ENCODE data around the gene ZFYVE19.

ZFYVE19 gene

GRCh38 chr15:40812721-40813425 is 6.0 kb downstream of the ZFYVE19 start:
- Histone ChIP-seq H3K27me3 (ENCODE audit: insufficient read depth, low read length) (no peaks in the 10 kb centered on the region), H3K4me1 (ENCODE audit: insufficient read depth, low read length) (no peaks in the 10 kb centered on the region), H3K36me3 (ENCODE audit: insufficient read depth, low read length) (no peaks in the 10 kb centered on the region), H3K9me3 (ENCODE audit: low read length) (no peaks in the 10 kb centered on the region), H2AFZ (ENCODE audit: low read depth, low read length) (no peak overlapping the region), H3K4me3 (ENCODE audit: low read length) (no peak overlapping the region)

- no peaks in the 10 kb centered on the region for H3K36me3 ChIP-seq (ENCODE audit: insufficient read depth, low read length)
- no peaks in the 10 kb centered on the region for H3K9me3 ChIP-seq (ENCODE audit: low read length)
- no peak overlapping the region for H2AFZ ChIP-seq (ENCODE audit: low read depth, low read length)
- H3K27me3 ChIP-seq (ENCODE audit: insufficient read depth, low read length): no peaks in the 10 kb centered on the region
- no peaks in the 10 kb centered on the region for H3K4me1 ChIP-seq (ENCODE audit: insufficient read depth, low read length)
- no peak overlapping the region for H3K4me3 ChIP-seq (ENCODE audit: low read length)
Observed at GRCh38 chr15:40815042-40815698, 8.3 kb downstream of the ZFYVE19 start.

- Histone ChIP-seq H2AFZ (ENCODE audit: low read depth, low read length) (no peak overlapping the region), H3K27me3 (ENCODE audit: insufficient read depth, low read length) (no peaks in the 10 kb centered on the region), H3K9me3 (ENCODE audit: low read length) (no peaks in the 10 kb centered on the region), H3K36me3 (ENCODE audit: insufficient read depth, low read length) (no peaks in the 10 kb centered on the region), H3K4me3 (ENCODE audit: low read length) (no peak overlapping the region), H3K4me1 (ENCODE audit: insufficient read depth, low read length) (no peaks in the 10 kb centered on the region)
Observed at GRCh38 chr15:40819048-40819447, 12.2 kb downstream of the ZFYVE19 start.

GRCh38 chr15:40821195-40821594 is 14.3 kb downstream of the ZFYVE19 start:
- H3K36me3 ChIP-seq (ENCODE audit: insufficient read depth, low read length): no peaks in the 10 kb centered on the region
- no peaks in the 10 kb centered on the region for H3K9me3 ChIP-seq (ENCODE audit: low read length)
- H2AFZ ChIP-seq (ENCODE audit: low read depth, low read length): no peak overlapping the region
- no peaks in the 10 kb centered on the region for H3K4me1 ChIP-seq (ENCODE audit: insufficient read depth, low read length)
- H3K27me3 ChIP-seq (ENCODE audit: insufficient read depth, low read length): no peaks in the 10 kb centered on the region
- H3K4me3 ChIP-seq (ENCODE audit: low read length): no peak overlapping the region

- Histone ChIP-seq H2AFZ (ENCODE audit: low read depth, low read length) (no peak overlapping the region), H3K9me3 (ENCODE audit: low read length) (no peaks in the 10 kb centered on the region), H3K36me3 (ENCODE audit: insufficient read depth, low read length) (no peaks in the 10 kb centered on the region), H3K4me3 (ENCODE audit: low read length) (no peak overlapping the region), H3K27me3 (ENCODE audit: insufficient read depth, low read length) (no peaks in the 10 kb centered on the region), H3K4me1 (ENCODE audit: insufficient read depth, low read length) (no peaks in the 10 kb centered on the region)
Observed at GRCh38 chr15:40823572-40824343, 16.9 kb downstream of the ZFYVE19 start.

GRCh38 chr15:40825661-40826422 is 19.0 kb downstream of the ZFYVE19 start:
- no peaks in the 10 kb centered on the region for H3K9me3 ChIP-seq (ENCODE audit: low read length)
- H2AFZ ChIP-seq (ENCODE audit: low read depth, low read length): no peak overlapping the region
- no peaks in the 10 kb centered on the region for H3K36me3 ChIP-seq (ENCODE audit: insufficient read depth, low read length)
- H3K27me3 ChIP-seq (ENCODE audit: insufficient read depth, low read length): no peaks in the 10 kb centered on the region
- H3K4me3 ChIP-seq (ENCODE audit: low read length): no peak overlapping the region
- no peaks in the 10 kb centered on the region for H3K4me1 ChIP-seq (ENCODE audit: insufficient read depth, low read length)

GRCh38 chr15:40826423-40827075 is 19.7 kb downstream of the ZFYVE19 start:
- Histone ChIP-seq H3K4me3 (ENCODE audit: low read length) (no peak overlapping the region), H3K9me3 (ENCODE audit: low read length) (no peaks in the 10 kb centered on the region), H3K36me3 (ENCODE audit: insufficient read depth, low read length) (no peaks in the 10 kb centered on the region), H2AFZ (ENCODE audit: low read depth, low read length) (no peak overlapping the region), H3K27me3 (ENCODE audit: insufficient read depth, low read length) (no peaks in the 10 kb centered on the region), H3K4me1 (ENCODE audit: insufficient read depth, low read length) (no peaks in the 10 kb centered on the region)

GRCh38 chr15:40828447-40829036 is 21.7 kb downstream of the ZFYVE19 start, which contains the start of gene PPP1R14D:
TSS of gene PPP1R14D (minus strand) at chr15:40828708. CDS start at chr15:40828641, 67 bp downstream.
- Histone ChIP-seq H3K4me1 (ENCODE audit: insufficient read depth, low read length) (no peaks in the 10 kb centered on the region), H2AFZ (ENCODE audit: low read depth, low read length) (no peak within 1 kb of the TSS), H3K4me3 (ENCODE audit: low read length) (no peak within 1 kb of the TSS), H3K27me3 (ENCODE audit: insufficient read depth, low read length) (no peaks in the 10 kb centered on the region), H3K9me3 (ENCODE audit: low read length) (no peaks in the 10 kb centered on the region), H3K36me3 (ENCODE audit: insufficient read depth, low read length) (no peaks in the 10 kb centered on the region)

GRCh38 chr15:40829115-40829514 is 22.2 kb downstream of the ZFYVE19 start:
- Histone ChIP-seq H3K4me1 (ENCODE audit: insufficient read depth, low read length) (no peaks in the 10 kb centered on the region), H3K4me3 (ENCODE audit: low read length) (no peak overlapping the region), H3K27me3 (ENCODE audit: insufficient read depth, low read length) (no peaks in the 10 kb centered on the region), H3K9me3 (ENCODE audit: low read length) (no peaks in the 10 kb centered on the region), H3K36me3 (ENCODE audit: insufficient read depth, low read length) (no peaks in the 10 kb centered on the region), H2AFZ (ENCODE audit: low read depth, low read length) (no peak overlapping the region)

GRCh38 chr15:40830884-40831283 is 24.0 kb downstream of the ZFYVE19 start:
- Histone ChIP-seq H3K36me3 (ENCODE audit: insufficient read depth, low read length) (no peaks in the 10 kb centered on the region), H3K4me1 (ENCODE audit: insufficient read depth, low read length) (no peaks in the 10 kb centered on the region), H3K27me3 (ENCODE audit: insufficient read depth, low read length) (no peaks in the 10 kb centered on the region), H2AFZ (ENCODE audit: low read depth, low read length) (no peak overlapping the region), H3K9me3 (ENCODE audit: low read length) (no peaks in the 10 kb centered on the region), H3K4me3 (ENCODE audit: low read length) (no peak overlapping the region)

GRCh38 chr15:40831861-40832260 is 25.0 kb downstream of the ZFYVE19 start:
- Histone ChIP-seq H3K27me3 (ENCODE audit: insufficient read depth, low read length) (no peaks in the 10 kb centered on the region), H3K9me3 (ENCODE audit: low read length) (no peaks in the 10 kb centered on the region)

GRCh38 chr15:40832903-40833302 is 26.0 kb downstream of the ZFYVE19 start:
- no peaks in the 10 kb centered on the region for H3K9me3 ChIP-seq (ENCODE audit: low read length)
- H3K27me3 ChIP-seq (ENCODE audit: insufficient read depth, low read length): no peaks in the 10 kb centered on the region
- no peak overlapping the region for H2AFZ ChIP-seq (ENCODE audit: low read depth, low read length)
- H3K36me3 ChIP-seq (ENCODE audit: insufficient read depth, low read length): no peaks in the 10 kb centered on the region
- H3K4me3 ChIP-seq (ENCODE audit: low read length): no peak overlapping the region
- H3K4me1 ChIP-seq (ENCODE audit: insufficient read depth, low read length): no peaks in the 10 kb centered on the region

More at GRCh38 chr15:40831861-40832260, 25.0 kb downstream of the ZFYVE19 start:
- no peaks in the 10 kb centered on the region for H3K36me3 ChIP-seq (ENCODE audit: insufficient read depth, low read length)
- H2AFZ ChIP-seq (ENCODE audit: low read depth, low read length): no peak overlapping the region
- no peaks in the 10 kb centered on the region for H3K4me1 ChIP-seq (ENCODE audit: insufficient read depth, low read length)
- no peak overlapping the region for H3K4me3 ChIP-seq (ENCODE audit: low read length)

Data from neuron (in vitro differentiated cells).